Measurements from ENCODE around the gene FBP1.
"Not testable (repeated sequence)": the region's sequence is repeated elsewhere in the genome, so short reads cannot be mapped to it uniquely, and the experiment has no call there.

The FBP1 gene

DNA sequence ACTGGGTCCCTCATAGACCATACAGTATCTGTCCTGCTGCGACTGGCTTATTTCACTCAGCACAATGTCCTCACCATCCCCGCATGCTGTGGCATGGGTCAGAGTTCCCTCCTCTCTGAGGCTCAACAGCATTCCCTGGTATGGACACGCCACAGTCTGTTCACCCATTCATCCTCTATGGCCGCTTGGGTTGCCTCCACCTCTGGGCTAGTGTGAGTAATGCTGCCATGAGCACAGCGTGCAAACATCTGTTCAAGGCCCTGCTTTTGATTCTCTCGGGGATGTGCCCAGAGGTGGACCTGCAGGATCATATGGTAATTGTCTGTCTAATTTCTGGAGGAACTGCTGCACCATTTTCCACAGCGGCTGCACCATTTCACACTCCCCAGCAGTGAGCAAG, 40.2 kb downstream of the FBP1 start:
- Histone ChIP-seq H2AFZ (ENCODE audit: low read depth) (no peak overlapping the region), H3K4me1 (ENCODE audit: low read depth, poor library complexity, severe bottlenecking) (peaks cover 6% of the 10 kb centered on the region), H4K20me1 (ENCODE audit: insufficient read depth) (no peaks in the 10 kb centered on the region), H3K4me3 (IDR thresholded peaks at IDR 0.05; ENCODE audit: insufficient read depth, low read depth, low read length) (no peak overlapping the region), H3K36me3 (ENCODE audit: insufficient read depth) (no peaks in the 10 kb centered on the region), H3K27me3 (ENCODE audit: insufficient read depth, low read depth) (no peaks in the 10 kb centered on the region), H3K79me2 (ENCODE audit: insufficient read depth, low read depth) (no peaks in the 10 kb centered on the region), H3K9ac (no peak overlapping the region), H3K4me2 (no peak overlapping the region), H3K27ac (no peak overlapping the region)
- TF ChIP-seq, protein P1, sequence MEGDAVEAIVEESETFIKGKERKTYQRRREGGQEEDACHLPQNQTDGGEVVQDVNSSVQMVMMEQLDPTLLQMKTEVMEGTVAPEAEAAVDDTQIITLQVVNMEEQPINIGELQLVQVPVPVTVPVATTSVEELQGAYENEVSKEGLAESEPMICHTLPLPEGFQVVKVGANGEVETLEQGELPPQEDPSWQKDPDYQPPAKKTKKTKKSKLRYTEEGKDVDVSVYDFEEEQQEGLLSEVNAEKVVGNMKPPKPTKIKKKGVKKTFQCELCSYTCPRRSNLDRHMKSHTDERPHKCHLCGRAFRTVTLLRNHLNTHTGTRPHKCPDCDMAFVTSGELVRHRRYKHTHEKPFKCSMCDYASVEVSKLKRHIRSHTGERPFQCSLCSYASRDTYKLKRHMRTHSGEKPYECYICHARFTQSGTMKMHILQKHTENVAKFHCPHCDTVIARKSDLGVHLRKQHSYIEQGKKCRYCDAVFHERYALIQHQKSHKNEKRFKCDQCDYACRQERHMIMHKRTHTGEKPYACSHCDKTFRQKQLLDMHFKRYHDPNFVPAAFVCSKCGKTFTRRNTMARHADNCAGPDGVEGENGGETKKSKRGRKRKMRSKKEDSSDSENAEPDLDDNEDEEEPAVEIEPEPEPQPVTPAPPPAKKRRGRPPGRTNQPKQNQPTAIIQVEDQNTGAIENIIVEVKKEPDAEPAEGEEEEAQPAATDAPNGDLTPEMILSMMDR (conservative IDR thresholded peaks at IDR 0.05; ENCODE audit: low read depth, low read length), result no peak

DNA sequence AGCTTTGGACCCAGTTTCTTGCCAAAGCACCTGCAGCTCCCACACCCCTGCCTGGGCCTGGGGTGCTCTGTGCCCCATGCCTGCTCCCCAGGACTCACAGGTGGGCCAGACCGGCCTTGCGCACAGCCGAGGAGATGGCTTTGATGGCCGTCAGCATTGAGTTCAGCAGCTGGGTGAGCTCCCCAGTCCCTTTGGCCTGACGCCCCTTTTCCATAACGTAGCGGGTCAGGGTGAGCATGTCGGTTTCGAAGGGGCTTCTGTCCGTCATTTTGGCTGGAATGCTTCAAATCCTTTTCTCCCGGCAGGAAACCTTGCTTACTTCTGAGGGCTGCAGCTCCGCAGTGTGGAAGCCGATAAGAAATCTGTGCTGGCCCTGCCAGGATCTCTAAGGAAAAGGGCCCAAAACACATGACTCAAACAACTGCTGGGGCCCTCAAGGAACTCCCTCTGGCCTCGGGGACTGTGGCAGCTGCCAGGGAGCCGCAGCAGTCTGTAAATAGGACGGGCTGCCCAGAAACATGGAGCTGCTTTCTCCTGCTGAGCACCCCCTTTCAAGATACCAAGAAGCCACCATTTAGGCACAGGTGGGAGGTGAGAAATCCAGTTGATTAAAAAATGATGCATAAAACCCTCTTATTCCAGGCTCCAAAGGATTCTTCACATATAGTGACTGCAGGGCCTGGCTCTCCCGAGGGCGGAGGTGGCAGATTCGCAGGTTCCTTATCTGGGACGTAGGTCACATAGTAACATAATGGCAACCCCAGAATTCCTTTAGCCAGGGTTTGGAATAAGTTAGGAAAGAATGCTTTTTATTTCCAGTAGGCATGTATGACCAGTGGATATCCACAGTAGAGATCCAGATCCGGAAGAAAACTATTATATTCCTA, 45.6 kb downstream of the FBP1 start, which contains the start of gene FBP2:
Gene FBP2 (minus strand): TSS at position 366 of the 887 bp plus-strand sequence. CDS start 98 bp downstream, at position 268.
- H3K79me2 ChIP-seq (ENCODE audit: insufficient read depth, low read depth), result no peaks in the 10 kb centered on the region
- H3K4me1 ChIP-seq (ENCODE audit: low read depth, poor library complexity, severe bottlenecking), result no peaks in the 10 kb centered on the region
- no peak within 1 kb of the TSS for H3K9ac ChIP-seq
- no peak within 1 kb of the TSS for H3K4me2 ChIP-seq
- H3K27me3 ChIP-seq (ENCODE audit: insufficient read depth, low read depth), result no peaks in the 10 kb centered on the region
- H4K20me1 ChIP-seq (ENCODE audit: insufficient read depth), result no peaks in the 10 kb centered on the region
- H3K36me3 ChIP-seq (ENCODE audit: insufficient read depth), result no peaks in the 10 kb centered on the region
- no peak within 1 kb of the TSS for H3K27ac ChIP-seq
- H2AFZ ChIP-seq (ENCODE audit: low read depth), result no peak within 1 kb of the TSS
- TF ChIP-seq, protein P1 (conservative IDR thresholded peaks at IDR 0.05; ENCODE audit: low read depth, low read length), result no peak
- H3K4me3 ChIP-seq (IDR thresholded peaks at IDR 0.05; ENCODE audit: insufficient read depth, low read depth, low read length), result no peak within 1 kb of the TSS

DNA sequence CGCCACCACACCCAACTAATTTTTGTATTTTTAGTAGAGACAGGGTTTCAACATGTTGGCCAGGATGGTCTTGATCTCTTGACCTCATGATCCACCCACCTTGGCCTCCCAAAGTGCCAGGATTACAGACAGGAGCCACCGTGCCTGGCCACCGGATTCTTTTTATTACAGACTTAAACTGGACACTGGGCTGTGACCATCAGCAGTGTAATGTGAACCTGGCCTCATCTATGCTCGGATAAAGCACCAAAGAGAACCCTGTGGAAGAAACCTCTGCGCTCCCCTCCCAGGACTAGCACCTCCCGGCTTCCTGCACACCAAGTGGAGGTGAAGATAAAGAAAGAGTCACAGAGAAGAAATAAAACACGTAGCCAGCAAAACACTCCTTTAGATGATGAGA, 46.6 kb downstream of the FBP1 start:
- not testable (repeated sequence) for H3K4me1 ChIP-seq (ENCODE audit: low read depth, poor library complexity, severe bottlenecking); H3K4me3 ChIP-seq (IDR thresholded peaks at IDR 0.05; ENCODE audit: insufficient read depth, low read depth, low read length); H3K27me3 ChIP-seq (ENCODE audit: insufficient read depth, low read depth); H3K36me3 ChIP-seq (ENCODE audit: insufficient read depth); H3K4me2 ChIP-seq; H3K27ac ChIP-seq; H3K9ac ChIP-seq; H3K79me2 ChIP-seq (ENCODE audit: insufficient read depth, low read depth); H2AFZ ChIP-seq (ENCODE audit: low read depth); H4K20me1 ChIP-seq (ENCODE audit: insufficient read depth)

DNA sequence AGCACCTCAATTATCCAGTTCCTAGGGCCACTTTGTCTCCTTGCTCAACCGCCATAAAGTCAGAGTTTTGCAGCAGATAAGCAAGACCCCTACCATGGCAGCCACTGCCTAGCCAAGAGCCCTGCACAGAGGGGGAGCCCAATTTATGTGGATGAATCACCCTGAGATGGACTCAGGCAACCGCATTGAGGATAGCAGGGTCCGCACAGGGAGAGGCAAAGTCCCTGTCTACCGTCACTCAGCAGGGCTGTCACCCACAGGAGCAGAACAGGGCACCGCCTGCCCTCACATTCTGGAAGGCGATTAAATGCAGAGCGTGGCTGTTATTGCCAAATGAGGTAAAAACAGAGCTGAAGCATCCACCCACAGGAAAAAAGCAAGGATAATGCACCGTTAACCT, 47.4 kb downstream of the FBP1 start:
- Histone ChIP-seq H3K36me3 (ENCODE audit: insufficient read depth) (no peaks in the 10 kb centered on the region), H3K27ac (no peak overlapping the region), H4K20me1 (ENCODE audit: insufficient read depth) (no peaks in the 10 kb centered on the region), H3K4me2 (no peak overlapping the region), H3K27me3 (ENCODE audit: insufficient read depth, low read depth) (no peaks in the 10 kb centered on the region), H3K4me1 (ENCODE audit: low read depth, poor library complexity, severe bottlenecking) (peaks cover 4% of the 10 kb centered on the region), H2AFZ (ENCODE audit: low read depth) (no peak overlapping the region), H3K79me2 (ENCODE audit: insufficient read depth, low read depth) (no peaks in the 10 kb centered on the region), H3K9ac (no peak overlapping the region), H3K4me3 (IDR thresholded peaks at IDR 0.05; ENCODE audit: insufficient read depth, low read depth, low read length) (no peak overlapping the region)
- TF ChIP-seq, protein P1 (conservative IDR thresholded peaks at IDR 0.05; ENCODE audit: low read depth, low read length), result no peak

DNA sequence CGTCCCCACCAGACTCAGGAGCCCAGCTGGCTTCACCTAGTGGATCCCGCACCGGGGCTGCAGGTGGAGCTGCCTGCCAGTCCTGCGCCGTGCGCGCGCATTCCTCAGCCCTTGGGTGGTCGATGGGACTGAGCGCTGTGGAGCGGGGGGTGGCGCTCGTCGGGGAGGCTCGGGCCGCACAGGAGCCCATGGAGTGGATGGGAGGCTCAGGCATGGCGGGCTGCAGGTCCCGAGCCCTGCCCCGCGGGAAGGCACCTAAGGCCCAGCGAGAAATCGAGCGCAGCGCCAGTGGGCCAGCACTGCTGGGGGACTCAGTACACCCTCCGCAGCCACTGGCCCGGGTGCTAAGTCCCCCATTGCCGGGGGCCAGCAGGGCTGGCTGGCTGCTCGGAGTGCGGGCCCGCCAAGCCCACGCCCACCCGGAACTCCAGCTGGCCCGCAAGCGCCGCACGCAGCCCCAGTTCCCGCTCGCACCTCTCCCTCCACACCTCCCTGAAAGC, 48.2 kb downstream of the FBP1 start:
- not testable (repeated sequence) for H4K20me1 ChIP-seq (ENCODE audit: insufficient read depth); H3K36me3 ChIP-seq (ENCODE audit: insufficient read depth); H3K27ac ChIP-seq; H3K4me3 ChIP-seq (IDR thresholded peaks at IDR 0.05; ENCODE audit: insufficient read depth, low read depth, low read length); H3K9ac ChIP-seq; H3K4me2 ChIP-seq; H3K27me3 ChIP-seq (ENCODE audit: insufficient read depth, low read depth); H2AFZ ChIP-seq (ENCODE audit: low read depth); H3K79me2 ChIP-seq (ENCODE audit: insufficient read depth, low read depth)
- peaks cover 12% of the 10 kb centered on the region for H3K4me1 ChIP-seq (ENCODE audit: low read depth, poor library complexity, severe bottlenecking)
